ENCODE measurements around the gene TUBD1.
A peak's percentile ranks its signal among the peaks of the same experiment; 100 is the strongest.
"Not testable (repeated sequence)": the region's sequence is repeated elsewhere in the genome, so short reads cannot be mapped to it uniquely, and the experiment has no call there.

Gene TUBD1

DNA sequence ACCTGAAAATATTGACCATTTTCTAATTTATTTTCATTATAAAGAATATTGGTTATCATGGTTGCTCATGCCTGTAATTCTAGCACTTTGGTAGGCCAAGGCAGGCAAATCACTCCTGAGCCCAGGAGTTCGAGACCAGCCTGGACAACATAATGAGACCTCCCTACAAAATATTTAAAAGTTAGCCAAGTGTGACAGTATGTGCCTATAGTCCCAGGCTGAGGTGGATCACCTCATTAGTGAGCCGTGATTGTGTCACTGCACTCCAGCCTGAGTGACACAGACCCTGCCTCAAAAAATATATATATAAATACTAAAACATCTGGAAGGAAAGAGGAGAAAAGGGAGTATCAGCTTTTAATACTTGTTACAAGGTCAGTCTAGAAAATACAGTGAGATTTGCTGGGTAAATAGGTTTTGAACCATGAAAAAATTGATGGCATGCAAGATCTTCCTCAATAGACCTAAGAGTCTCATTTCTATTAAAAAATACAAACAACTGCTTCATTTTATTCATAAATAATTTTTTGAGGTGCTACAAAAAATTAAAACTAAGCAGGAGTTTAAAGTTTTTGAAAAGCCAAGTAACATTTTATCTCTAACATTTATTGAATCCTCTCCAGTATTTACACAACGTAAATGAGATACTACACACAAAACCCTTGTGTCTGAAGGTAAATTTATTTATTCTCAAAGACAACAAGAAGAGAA lies 47.7 kb downstream of the TUBD1 start:
- FAIRE-seq: no peak

DNA sequence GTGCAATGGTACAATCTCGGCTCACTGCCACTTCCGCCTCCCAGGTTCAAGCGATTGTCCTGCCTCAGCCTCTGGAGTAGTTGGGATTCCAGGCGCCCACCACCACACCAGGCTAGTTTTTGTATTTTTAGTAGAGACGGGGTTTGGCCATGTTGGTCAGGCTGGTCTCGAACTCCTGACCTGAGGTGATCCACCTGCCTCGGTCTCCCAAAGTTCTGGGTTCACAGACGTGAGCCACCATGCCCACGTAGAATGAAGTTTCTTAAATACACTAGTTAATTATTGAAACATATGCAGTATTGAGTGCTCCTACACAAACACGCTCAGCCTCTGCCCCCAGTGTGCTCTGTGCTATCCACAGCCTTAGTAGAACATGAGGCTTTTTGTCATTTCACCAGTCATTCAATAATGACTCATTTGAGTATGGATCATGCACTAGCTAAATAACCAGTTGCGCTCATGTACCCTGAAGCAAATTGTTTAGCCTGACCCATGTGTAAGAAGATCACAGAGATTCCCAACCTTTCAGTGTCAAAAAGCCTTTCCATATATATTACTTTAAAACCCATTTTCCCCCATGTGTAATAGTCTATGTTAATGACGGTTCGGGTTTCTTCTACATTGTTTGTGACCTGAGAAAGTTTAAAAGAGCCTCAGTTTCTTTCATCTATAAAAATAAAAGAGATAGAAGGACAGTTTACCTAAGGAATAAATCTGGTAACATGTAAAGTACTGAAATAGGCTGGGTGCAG lies 49.7 kb downstream of the TUBD1 start:
- no peak for FAIRE-seq

DNA sequence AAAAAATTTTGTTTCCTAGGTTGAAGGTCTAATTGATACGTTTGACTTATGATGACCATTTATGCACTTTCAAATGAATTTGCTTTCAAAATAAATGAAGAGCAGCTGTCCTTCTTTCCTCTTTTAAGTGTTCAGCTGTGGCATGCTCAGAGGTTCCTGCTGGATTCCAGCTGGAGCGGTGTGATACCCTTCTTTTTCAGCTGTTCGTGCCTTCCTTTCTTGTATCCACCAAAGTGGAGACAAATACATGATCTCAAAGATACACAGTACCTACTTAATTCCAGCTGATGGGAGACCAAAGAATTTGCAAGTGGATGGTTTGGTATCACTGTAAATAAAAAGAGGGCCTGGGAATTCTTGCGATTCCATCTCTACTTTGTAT lies 50.9 kb downstream of the TUBD1 start:
- not testable (repeated sequence) for FAIRE-seq

DNA sequence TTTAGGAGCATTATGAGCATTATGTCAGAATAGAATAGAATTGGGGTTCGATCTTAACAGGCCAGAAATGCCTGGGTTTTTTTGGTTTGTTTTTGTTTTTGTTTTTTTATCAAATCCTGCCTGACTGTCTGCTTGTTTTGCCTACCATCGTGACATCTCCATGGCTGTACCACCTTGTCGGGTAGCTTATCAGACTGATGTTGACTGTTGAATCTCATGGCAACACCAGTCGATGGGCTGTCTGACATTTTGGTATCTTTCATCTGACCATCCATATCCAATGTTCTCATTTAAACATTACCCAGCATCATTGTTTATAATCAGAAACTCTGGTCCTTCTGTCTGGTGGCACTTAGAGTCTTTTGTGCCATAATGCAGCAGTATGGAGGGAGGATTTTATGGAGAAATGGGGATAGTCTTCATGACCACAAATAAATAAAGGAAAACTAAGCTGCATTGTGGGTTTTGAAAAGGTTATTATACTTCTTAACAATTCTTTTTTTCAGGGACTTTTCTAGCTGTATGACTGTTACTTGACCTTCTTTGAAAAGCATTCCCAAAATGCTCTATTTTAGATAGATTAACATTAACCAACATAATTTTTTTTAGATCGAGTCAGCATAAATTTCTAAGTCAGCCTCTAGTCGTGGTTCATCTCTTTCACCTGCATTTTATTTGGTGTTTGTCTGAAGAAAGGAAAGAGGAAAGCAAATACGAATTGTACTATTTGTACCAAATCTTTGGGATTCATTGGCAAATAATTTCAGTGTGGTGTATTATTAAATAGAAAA lies 51.5 kb downstream of the TUBD1 start:
- FAIRE-seq: not testable (repeated sequence)

DNA sequence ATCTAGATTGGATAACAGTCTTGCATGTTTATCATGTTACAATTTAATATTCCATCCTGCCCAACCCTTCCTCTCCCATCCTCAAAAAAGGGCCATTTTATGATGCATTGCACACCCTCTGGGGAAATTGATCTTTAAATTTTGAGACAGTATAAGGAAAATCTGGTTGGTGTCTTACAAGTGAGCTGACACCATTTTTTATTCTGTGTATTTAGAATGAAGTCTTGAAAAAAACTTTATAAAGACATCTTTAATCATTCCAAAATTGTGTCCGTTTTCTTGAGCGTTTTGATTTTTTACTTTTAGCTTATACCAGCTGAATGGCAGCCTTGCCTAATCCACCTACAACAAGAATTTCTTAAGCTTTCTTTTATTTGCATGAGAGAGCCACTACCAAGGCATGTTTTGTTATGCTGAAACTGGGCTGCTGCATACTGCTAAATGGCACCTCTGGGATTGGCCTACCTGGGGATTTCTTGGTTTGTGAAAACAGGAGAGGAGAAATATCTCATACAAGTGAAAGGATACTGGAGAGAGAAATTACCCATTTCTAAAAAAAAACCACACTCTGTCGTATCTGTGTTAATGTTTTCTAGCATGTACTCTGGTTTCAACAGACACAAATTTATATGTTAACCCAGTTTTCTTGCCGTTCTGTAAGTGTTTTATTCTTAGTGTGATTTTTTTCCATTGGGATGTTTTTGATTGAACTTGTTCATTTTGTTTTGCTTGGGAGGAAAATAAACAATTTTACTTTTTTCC lies 52.2 kb downstream of the TUBD1 start:
- FAIRE-seq: no peak

DNA sequence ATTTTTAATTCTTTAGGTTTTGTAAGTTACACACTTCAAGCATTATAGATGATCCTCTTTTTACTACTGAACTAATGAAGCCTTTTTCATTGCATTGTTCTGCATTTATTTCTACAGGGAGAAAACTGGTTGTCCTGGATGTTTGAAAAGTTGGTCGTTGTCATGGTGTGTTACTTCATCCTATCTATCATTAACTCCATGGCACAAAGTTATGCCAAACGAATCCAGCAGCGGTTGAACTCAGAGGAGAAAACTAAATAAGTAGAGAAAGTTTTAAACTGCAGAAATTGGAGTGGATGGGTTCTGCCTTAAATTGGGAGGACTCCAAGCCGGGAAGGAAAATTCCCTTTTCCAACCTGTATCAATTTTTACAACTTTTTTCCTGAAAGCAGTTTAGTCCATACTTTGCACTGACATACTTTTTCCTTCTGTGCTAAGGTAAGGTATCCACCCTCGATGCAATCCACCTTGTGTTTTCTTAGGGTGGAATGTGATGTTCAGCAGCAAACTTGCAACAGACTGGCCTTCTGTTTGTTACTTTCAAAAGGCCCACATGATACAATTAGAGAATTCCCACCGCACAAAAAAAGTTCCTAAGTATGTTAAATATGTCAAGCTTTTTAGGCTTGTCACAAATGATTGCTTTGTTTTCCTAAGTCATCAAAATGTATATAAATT lies 53.0 kb downstream of the TUBD1 start:
- no peak for FAIRE-seq

DNA sequence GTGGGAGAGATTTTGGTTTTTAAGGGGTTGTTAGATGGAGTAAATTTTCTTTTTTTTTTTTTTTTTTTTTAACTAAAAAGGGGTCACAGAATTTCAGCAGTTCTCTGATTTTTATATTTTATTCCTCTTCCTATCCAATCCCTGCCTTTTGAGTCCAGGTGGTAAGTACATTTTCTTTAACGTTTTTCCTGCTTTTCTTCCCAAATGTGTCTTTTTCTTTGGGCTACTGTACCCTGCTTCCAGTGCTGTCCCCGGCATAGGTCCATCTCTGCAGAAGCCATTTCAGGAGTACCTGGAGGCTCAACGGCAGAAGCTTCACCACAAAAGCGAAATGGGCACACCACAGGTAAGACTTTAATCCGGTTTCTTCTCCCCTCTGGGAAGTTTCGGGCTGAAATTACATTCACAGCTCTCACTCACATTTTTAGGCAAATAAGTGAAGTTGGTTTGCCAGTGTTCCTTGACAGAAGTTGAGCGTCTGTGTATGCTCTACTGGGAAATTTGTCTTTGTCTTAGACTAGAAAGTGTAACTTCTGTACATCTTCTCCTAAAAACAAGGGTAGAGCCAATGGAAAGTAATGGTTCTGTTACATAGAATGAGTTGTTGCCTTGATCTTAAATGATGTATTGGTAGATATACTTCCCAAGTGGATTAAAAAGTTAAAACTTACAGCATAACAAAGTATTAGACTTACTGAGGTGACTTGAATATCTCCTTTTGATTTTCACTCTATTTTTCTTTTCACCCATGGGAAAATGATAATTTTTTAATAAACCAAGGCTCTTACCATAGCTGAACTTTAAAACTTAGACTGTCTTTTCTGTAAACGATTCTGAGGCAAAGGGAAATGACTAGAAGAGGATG lies 54.5 kb downstream of the TUBD1 start:
- FAIRE-seq: no peak

DNA sequence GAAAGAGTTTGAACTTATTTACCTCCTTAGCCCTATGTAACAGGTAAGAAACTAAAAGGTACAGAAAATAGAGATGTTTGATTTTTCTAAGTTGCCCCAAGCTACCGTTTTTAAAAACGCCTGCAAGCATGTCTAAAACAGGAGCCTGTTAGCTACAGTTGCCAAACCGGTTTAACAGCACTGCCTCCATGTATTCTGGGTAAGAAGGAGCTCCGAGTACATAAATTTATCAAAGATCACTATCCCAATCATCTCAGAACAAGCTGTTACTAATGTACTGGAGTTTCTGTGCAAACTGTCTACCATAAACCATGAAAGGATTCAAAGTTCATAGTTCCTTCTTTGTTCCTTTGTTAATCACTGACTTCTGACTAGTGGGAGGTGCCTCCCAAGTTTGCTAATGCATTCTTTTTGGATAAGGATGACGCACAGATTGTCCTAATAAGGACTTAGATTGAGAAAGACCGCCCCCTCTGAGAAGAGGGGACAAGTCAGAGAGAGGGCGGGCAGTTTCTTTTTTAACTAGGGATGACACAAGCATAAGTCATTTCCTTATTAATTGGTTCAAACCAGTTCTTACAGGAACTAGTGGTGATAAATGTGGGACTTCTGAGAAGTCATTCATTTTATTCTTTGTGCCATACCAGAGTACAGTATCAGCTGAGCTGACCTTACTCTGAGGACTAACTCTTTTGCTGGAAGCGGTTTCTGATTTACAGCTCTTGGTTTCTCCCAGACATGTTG lies 55.3 kb downstream of the TUBD1 start:
- peak; percentile 94 for FAIRE-seq

DNA sequence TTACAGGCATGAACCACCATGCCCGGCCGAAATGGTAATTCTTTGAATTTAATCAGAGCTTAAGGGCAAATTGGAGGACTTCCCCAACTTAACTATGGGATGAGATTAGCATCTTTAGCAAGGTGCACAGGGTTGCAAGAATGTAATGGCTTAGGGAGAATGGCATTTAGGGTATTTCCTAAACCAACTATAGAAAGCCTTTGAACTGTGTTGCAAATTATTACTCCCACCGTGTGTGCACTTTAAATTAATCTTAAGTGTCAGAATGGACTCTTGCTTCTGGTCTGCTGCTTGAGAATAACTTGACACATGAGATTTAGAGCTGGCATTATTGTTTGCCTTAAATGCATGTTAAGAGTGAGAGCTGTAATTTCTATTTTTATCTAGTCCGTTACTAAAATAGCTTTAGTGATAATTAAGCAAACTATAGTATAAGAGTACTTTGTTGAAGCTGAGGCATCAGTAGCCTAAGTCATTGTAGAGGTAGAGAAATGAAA lies 59.8 kb downstream of the TUBD1 start:
- FAIRE-seq: no peak

DNA sequence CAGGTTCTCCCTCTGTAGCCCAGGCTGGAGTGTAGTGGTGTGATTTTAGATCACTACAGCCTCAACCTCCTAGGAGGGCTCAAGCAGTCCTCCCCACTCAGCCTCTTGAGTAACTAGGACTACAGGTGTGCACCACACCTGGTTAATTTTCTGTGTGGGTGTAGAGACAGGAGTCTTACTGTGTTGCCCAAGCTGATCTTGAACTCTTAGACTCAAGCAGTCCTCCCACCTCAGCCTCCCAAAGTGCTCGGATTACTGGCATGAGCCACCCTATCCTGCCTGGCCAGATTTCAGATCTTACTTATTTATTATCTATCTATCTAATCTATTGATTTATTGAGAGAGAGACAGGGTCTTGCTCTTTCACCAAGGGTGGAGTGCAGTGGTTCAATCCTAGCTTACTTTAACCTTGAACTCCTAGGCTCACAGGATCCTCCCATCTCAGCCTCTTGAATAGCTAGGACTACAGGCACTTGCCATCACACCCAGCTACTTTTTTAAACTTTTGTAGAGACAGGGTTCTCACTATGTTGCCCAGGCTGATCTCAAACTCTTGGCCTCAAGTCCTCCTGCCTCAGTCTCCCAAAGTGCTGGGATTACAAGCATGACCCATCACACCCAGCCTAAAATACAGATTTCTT lies 61.8 kb downstream of the TUBD1 start:
- no peak for FAIRE-seq

DNA sequence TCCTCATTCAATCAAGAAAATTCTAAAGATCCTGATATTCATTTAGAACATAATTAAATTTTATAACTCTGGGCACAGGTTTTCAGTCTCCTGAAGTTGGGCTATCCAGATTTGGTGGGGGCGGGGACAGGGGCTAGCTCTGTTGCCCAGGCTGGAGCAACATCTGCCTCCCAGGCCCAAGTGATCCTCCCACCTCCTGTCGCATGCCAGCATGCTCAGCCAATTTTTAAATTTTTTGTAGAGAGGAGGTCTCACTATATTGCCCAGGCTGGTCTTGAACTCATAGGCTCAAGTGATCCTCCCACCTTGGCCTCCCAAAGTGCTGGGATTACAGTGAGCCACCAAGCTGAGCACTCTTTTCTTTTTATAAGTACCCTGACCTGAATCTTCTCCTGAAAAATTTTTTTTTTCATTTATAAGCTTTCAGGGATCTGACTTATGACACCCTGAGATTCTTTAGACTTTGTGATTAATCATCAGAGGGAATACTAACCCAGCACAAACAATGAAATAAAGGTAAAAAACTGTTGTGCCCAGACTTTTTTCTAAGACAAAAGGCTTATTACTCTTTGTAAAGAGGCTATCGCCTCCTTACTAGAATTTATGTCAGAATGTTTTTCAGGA lies 62.6 kb downstream of the TUBD1 start:
- no peak for FAIRE-seq

DNA sequence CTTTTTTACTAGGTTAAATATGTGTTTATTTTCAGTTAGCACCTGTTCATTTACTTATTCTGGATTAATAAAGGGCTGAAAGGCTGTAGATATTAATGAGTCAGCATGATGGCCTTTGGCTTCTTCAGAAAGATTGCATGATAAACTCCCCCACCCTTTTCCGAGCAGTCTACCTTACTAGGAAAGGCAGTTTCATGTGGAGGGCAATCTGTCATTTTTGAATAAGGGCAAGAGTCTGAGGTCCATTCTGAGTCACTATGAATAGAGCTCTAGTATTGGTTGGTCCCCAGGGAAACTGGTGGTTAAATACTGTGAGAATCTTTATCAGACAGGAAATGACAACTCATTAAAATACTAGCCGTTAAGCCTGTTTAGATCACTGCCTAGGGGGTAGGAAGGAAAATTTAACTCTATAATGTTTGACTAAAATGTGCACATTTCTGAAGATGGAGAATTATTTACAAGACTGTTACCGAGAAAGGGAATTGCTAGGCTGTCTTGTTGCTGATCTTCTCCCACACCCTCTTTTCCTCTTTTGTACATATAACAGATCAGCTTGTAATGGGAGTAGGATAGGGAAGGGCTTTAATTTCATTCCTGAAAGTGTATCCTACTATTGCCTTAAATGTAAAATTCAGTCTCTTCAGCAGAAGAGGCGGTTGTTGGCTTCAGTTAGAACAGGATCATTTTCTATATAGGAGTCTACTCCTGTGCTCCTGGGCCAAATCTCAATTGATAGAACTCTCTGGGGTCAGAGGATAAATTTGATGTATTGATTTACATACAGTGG lies 63.3 kb downstream of the TUBD1 start:
- no peak for FAIRE-seq

DNA sequence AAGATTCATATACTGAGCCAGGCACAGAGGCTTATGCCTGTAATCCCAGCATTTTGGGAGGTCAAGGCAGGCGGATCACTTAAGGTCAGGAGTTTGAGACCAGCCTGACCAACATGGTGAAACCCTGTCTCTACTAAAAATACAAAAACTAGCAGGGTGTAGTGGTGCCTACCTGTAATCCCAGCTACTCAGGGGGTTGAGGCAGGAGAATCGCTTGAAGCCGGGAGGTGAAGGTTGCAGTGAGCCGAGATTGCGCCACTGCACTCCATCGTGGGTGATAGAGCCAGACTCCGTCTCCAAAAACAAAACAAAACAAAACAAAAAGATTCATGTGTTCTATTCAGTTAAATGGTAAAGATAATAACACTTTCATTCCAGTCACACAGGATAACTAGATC lies 63.9 kb downstream of the TUBD1 start:
- FAIRE-seq: not testable (repeated sequence)

DNA sequence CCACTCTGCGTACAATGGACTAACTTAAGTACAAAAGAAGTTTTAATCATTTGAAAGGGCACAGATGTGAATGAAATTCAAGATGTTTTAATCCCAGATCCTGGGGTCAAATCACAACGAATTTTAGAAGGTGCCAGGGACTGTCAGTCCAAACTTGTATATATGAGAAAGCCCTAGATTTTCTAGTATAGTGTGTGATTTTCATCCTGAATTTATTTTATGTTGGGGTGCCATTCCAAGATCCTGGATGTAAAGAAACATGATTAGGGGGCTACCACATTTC lies 64.3 kb downstream of the TUBD1 start:
- no peak for FAIRE-seq

DNA sequence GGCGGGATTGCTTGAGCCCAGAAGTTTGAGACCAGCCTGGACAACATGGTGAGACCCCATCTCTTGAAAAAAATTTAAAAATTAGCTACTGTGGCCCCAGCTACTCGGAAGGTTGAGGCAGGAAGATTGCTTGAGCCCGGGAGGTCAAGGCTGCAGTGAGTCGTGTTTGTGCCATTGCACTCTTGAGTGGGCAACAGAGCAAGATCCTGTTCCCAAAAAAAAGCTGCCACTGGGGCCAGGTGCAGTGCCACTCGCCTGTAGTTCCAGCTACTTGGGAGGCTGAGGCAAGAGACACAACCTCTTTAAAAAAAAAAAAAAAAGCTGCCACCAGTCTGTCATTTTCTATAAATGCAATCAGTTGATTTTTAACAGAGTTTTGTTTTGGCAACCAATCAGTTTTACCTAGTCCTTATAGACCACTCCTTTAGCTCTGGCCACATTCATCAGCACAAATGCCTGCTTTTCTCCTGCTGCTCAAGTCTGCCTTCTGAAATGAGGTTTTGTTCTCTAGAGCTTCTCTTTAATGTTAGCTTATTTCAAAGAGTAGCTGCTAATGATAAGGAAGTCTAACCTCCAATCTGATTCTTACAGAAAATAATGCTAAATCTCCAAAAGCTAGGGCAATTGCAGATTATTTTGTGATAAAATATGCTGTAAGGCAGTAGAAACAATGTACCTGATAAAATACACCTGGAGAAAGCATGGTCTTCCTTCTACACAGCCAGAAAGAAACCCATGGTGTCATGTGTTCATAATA lies 64.8 kb downstream of the TUBD1 start:
- no peak for FAIRE-seq

DNA sequence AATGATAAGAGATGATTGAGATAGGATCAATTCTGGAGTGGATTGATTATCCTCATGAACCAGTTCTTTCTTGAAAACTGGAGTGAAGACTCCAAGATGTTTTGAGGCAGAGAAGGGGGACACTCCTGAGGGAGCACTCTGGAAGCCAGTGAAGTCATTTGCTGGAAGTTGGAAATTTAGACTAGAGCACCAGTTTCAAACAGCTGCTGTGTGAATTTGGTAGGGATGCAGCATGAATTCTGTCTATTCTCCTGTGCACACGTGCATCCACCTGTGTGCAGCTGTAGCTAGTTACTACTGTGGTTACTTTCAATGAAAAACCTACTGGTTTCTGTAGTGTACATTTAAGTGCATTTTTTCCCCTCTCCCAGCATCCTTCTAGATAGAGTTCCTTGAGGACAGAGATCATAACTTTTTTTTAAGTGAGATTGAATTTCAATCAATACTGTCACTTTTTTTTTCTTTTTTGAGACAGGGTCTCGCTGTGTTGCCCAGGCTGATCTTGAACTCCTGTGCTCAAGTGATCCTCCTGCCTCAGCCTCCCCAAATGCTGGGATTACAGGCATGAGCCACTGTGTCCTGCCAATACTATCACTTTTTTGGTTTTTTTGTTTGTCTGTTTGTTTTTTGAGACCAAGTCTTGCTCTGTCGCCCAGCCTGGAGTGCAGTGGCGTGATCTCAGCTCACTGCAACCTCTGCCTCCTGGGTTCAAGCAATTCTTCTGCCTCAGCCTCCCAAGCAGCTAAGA lies 65.9 kb downstream of the TUBD1 start:
- FAIRE-seq: no peak
